Stimulated activated CD8-positive, alpha-beta memory T cell treated with anti-CD3 and anti-CD28 coated beads, Interleukin-7, amount 100 ng/mL, for 48 hours (primary cell): ENCODE measurements around the gene SLC35F1.
"Not testable (repeated sequence)": the region's sequence is repeated elsewhere in the genome, so short reads cannot be mapped to it uniquely, and the experiment has no call there.

ENCODE experiments used
- DNase-seq, 2 donors: peaks; one replicate each; pipeline ENCODE4 v3.0.0-alpha.2; 2020; ENCODE audit warnings: low read depth in 1 of 2; ENCODE audit errors: extremely low read depth in 1 of 2

The SLC35F1 gene

DNA sequence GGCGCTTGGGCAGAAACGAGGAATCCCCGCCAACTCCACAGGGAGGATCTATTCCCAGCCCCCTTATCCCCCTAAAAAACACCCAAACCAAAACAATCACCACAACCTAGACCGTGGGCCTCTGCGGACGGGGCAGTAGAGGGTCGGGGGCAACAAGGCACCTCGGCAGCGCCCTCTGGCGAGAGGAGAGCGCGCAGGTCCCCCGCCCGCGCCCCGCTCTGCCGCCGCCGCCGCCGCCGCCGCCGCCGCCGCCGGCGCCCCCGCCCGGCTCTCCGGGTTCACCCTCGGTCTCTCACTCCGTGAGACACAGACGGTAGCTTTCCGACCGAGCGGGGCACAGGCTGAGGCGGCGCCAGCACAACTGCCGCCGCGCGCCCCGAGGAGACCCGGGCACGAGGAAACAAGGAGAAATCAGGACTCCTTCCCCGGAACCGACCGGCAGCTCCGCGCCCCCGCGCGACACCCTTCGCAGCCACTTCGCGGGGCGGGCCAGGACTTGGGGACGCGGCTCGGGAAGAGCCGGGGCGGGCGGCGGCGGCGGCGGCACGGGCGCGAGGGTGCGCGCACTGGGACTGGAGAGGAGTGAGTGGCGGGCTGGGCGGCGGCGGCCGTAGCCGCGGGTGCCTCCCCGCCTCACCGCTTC lies at the start of gene SLC35F1:
Gene SLC35F1, plus strand, starts transcription at position 307 of the 643 bp plus-strand sequence.
- no peak for DNase-seq

DNA sequence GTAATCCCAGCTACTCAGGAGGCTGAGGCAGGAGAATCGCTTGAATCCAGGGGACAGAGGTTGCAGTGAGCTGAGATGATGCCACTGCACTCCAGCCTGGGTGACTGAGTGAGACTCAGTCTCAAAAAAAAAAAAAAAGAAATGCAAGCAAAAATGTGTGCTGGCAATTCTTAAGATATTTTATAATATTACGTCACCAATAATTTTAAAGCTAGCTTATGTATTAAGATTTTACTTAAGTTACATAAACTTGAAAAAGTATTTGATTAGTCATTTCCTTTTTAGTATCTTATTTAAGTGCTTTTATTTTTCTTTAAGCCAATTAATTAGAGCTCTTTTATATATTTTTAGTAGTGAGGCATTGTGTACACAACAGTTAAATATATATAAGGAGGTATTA lies 48.5 kb upstream of the SLC35F1 start:
- DNase-seq = not testable (repeated sequence)

DNA sequence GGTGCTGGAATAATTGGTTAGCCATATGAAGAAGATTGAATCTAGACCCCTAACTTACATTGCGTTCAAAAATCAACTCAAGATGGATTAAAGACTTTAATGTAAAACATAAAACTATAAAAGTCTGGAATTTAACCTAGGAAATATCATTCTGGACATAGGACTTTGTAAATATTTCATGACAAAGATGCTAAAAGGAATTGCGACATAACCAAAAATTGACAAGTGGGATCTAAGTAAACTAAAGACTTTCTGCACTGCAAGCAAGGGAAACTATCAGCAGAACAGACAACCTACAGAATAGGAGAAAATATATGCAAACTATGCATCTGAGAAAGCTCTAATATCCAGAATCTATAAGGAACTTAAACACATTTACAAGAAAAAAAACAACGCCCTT lies 45.5 kb upstream of the SLC35F1 start:
- no peak for DNase-seq

DNA sequence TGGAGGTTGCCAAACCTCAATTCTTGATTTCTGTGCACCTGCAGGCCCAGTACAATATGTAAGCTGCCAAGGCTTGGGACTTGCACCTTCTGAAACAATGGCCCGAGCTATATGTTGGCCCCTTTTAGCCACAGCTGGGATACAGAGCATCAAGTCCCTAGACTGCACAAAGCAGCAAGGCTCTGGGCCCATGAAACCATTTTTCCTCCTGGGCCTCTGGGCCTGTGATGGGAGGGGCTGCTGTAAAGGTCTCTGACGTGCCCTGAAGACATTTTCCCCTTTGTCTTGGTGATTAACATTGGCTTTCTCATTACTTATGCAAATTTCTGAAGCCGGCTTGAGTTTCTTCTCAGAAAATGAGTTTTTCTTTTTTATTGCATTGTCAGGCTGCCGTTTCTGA lies 40.5 kb upstream of the SLC35F1 start:
- DNase-seq = no peak

DNA sequence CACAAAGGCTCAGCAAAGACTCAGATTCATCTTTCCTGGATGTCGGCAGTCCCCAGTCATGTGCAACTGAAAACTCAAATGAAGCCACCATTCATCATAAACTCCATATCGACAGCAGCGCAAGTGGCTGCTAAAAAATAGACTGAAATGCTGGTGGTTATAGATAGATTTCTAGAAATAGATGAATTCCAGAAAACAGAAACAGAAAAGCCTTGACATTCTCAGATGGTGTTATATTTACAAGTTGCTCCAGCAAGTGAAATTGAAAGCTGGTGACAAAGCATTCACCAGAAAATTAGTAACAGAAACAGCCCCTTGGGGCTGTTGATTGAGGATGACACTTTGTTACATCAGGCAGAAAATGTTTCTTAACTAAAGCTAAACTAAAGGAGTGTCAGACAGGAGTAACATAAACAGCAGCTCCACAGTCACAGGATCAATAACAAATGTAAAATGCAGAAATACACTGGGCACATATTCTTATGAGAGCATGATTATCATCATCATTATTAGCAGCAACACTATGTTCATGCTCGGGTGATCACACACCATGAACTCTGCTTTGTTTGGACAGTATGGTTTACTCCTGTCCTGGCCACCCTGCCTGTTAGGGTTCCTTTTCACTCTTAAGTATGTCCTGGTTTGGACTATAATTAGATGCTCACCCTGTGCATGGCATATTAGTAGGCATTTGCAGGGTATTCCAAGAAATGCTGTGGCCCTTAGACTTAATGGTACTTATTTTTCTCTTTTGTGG lies 36.4 kb upstream of the SLC35F1 start:
- DNase-seq = no peak

DNA sequence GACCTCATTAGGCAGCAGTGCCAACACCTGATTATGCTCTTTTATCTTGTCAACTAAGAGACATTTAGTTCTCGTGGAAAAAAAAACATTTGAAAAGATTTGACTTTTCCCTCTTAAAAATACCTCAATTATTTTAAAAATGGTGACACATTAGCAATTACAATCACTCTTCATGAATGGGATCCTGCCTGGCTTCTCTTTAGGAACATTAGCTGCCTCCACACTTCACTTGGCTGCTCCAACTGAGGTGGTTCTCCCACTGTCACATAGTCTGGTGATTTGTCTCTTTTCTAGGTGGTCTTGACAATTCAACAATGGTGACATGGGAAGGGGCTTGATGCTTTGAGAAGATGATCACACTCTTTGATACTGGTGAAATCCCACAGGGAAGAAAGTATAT lies 26.2 kb upstream of the SLC35F1 start:
- no peak for DNase-seq

DNA sequence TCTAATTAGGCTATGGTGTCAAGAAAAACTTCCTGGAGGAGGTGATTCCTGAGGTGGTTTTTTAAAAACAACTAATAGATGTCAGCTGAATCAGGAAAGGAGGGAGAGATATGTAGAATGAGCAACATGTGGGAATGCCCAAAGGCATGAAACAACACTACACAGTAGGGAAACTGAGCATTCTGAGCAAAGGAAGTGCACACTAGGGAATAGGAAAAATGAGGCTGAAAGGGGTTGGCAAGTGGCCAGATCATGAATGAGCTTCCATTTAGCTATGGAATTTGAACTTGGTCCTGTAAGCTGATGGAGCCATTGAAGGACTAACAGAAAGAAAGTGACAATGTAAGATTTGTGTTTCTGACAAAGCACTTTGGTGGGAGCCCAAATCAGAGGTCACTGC lies 16.9 kb upstream of the SLC35F1 start:
- no peak for DNase-seq

DNA sequence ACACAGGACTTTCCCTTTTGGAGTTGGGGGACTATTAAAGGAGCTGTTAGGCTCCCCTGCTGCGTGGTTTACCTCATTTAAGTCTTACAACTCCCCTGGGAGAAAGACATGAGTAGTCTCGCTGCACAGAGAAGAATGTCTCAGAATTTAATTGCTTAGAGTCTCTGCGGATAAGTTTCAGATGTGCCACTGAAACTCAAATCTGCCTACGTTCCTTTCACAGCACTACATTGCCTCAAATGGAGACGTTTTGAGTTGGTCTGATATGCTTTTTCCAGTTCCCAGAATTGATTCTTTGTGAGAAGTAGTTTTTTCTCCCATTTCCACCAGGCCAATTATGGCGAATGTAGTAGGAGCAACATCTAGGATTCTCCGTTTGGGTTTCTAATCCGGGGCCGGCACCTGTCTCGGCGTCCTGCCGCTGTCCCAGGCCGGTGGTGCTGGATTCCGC lies 532 bp upstream of the SLC35F1 start:
- no peak for DNase-seq

DNA sequence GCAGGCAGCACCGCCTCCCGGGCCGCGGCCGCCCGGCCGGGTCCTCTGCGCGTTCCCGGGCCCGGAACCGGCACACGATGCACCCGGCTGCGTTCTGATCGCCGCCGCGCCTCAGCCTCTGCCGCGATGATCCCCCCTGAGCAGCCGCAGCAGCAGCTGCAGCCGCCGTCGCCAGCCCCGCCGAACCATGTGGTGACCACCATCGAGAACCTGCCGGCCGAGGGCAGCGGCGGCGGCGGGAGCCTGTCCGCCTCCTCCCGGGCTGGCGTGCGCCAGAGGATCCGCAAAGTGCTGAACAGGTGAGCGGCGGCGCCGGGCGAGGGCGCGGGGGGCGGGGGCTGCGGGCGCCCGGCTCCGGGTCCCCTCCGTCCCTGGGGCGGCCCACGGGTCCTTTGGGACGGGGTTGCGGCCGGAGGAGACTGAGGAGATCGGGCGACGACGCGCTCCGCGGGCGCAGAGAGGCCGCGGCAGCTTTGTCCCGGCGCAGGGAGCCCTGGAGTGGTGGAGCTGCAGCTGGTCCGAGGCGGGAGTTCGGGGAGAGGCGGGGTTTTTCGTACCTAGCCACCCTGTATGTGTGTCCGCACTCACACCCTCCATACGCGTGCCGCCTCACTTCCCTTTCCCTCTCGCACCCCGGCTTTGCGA lies 659 bp downstream of the SLC35F1 start:
- DNase-seq = no peak

DNA sequence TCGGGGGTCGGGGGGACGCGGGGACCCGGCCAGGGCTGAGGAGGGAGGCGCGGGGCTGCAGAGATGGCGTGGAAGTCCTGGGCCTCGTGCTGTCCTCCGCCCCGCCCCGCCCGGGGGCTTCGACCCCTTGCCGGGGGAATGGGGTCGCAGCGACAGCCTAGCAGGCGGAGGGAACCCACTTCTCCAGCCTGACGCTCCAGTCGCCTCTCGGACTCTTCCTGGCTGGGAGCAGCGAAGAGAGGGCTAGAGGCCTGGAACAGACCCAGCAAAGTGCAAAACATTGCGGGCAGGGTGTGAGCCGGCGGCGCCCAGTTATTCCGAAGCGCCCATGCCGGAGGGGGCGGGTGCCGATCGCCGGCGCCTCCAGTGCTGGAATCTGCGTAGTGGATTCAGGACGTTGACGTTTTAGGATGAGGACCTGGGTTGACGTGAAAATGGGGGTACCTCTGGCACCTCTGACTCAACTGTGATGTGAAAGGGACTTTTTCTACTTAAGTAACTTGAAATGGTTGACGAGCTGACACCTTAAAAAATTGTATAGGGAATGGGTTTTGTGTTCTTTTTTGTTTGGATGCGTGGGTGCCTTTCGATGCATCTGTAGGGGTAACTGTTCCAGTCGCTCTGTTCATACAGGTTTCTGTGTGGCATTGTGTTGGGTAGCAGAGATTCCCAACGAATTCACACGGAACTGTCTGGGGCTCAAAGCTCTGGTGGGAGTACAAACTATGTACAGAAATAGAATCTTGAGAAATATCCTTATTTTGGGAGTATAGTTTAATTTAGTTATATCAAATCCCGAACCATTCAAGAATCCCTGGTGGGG lies 1.4 kb downstream of the SLC35F1 start:
- no peak for DNase-seq

DNA sequence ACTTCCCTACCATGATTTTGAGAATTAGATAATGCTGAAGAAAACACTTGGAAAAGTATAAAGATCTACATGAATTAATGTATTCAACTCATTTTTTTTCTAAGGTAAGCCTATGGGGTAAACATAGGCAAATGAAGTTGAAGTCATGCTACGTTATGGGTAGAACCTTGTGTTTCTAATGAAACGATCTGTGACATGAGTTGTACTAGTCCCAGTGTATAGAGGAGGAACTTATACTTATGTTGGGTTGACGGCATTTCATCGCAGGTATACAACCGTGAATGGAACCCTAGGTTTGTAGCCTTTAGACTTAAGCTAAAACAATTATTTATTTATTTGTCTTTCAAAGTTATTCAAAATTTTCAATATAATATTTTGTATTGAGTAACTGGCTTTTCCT lies 2.6 kb downstream of the SLC35F1 start:
- no peak for DNase-seq

DNA sequence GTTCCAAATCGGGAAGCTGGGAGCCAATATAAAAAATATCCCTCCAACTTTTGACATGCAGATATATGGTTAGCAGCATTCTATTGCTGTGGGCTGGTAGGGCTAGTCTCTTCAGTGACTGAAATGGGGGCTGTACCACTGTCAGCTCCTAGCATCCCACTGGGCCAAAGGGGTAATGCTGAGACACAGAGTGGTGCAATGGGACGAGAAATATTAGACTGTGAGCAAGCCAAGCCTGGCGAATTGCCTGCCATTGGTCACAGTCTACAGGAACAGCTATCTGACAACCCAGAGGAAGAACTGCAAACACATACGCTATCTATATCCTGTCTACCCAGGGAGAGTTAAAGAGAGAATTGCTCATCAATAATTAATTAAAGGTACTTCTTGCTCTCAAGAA lies 3.5 kb downstream of the SLC35F1 start:
- no peak for DNase-seq

DNA sequence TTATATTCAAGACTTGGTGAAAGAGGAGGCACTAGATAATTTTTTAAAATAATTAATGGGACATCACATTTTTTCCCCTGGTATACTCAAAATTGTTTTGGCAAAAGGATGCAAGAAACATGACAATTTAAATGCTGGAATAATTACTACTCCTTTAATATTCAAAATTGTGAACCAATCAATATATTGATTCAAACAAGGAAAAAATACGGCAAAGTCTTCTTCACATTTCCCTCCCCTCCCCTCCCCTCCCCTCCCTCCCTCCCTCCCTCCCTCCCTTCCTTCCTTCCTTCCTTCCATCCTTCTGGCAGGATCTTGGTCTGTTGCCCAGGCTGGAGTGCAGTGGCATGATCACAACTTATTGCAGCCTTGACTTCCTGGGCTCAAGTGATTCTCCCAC lies 4.1 kb downstream of the SLC35F1 start:
- DNase-seq = no peak

DNA sequence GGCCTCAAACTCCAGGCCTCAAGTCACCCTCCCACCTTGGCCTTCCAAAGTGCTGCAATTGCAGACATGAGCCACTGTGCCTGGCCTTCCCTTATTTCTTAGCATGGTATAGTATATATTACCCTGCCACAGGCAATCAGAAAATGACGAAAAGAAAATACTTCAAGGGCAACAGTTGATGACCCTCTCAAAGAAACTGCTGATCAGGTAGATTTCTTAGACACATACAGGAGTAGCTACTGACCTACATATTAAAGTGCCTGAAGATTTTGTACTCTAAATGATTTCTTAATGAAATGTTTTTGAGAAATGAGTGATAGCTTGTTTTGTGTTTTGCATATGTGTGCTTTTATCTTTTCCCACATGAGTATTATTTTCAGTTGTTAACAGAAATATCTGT lies 4.6 kb downstream of the SLC35F1 start:
- no peak for DNase-seq

DNA sequence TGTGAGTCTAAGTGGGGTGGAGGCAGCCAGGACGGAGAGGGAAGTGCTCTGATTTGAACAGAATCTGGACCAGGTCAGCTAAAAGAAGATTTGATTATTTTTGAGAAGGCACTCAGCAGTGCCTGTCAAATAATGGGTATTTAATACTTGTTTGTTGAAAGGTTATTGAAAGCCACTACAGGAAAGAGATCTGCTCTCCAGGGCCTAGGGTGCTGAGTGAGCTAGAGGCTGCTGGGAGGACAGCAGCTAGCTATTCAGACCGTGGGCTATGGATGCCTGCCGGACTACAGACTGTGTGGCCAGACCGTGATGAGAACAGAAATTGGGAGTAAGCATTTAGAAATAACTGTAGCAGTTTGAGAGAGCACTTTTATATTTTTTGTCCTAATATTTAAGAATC lies 8.8 kb downstream of the SLC35F1 start:
- no peak for DNase-seq

DNA sequence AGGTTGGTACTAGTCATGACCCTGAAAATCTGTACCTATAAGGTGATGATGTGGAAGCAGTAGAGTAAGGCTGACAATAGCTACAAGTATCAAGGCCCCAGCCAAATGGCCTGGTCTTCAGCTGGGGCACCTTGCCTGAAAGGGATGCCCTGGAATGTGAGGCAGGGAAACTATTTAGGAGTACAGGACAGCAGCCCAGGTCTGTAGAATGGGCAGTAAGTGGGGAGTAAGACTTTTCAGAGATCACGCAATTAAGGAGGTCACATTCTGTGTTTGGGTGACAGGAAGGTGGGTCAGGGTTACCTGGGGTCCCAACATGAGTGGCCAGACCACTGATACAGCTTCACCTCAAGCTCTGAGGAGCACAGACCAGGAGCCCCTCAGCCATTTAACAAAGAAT lies 9.4 kb downstream of the SLC35F1 start:
- DNase-seq = no peak

DNA sequence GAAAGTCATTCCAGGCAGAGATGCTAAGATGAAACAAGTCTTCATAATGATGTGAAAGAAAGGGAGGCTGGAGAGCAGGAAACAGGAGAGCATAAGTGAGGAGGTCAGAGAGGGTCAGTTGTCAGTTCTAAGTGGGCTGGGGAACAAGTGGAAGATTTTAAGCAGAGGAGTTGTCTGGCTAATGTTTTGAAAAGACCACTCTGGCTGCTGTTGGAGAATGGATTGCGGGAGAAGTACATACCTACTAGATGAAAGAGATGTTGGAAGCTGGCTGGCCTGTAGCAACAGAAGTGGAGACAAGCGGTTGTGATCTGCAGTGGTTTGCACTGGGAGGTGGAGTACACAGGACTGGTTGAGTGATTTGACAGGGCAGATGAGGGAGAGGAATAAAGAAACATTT lies 10.1 kb downstream of the SLC35F1 start:
- DNase-seq = no peak

DNA sequence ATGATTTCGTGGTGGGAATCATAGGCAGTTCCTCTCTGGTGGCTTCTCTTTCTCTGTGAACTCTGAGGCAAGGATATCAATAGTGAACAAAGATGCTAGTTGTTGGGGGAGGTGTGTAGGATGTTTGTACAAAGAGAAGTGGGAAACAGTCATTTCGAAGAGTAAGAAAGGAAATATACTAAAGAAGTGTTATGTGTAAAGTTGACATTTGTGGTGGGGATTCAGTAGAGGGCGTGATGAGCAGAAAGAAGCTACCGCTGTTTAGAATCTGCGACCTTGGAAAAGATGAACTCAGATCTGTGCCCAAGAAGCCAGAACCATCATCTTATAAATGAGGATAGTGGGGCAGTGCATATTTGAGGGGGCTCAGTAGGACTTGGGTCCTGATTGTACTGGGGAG lies 11.4 kb downstream of the SLC35F1 start:
- no peak for DNase-seq

DNA sequence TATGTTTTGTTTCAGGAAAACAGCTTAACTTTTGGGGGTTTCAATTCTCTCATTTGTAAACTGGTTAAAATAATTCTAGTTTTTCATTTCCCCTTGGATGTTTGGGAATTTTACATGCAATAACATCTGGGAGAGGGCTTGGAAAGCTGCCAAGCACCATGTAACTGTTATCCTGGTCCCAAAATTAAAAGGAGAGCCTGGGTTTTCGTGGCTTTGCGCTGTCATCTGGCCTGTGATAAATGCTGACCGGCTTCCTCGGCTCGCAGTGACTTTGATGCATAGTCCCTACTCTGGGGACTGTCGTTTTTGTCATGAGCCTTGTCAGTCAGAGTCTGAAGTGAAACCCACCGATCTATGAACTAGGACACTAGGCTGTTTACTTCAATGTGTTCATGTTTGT lies 12.2 kb downstream of the SLC35F1 start:
- no peak for DNase-seq

DNA sequence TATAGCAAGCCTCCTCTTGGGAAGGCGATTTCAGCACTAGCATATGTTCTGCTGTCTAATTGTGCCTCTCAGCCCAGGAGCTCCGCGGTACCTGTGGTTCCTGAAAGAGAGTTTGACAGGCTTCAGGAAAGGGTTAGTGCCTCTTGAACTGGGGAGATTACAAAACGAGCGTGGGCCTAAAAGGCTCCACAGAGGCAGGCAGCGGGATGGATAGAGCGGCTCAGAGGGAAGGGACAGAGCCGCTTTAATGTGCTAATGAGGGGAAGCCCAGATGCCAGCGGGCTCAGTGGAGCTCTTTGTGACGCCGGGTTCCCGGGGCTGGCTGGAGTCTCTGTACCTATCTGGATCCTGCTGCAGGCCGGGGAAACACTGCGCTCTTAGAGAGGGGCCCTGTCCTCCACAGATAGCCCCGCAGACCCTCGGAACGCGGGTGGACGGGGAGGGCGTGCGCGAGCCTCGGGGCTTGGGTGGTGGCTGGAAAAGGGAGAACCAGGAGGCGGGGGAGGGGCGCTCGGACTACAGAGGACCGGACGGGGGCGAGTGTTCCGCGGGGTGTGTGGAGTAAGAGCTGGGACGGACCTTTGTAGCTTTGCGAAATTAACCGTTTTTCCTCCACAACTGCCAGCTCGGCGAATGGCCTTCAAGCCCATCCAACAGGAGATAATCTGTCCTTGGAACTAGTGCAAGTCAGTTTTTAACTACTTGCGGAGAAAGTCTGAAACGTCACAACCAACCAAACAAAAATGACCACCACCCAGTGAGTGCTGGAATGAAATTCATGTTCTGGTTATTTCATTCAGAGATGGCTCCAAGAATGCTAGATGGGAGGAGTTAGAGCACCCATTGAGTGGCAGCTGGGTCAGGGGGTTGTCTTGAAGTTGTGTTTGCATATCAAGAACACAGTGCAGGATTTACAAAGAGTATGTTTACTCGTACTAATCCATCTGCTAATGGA lies 13.0 kb downstream of the SLC35F1 start:
- no peak for DNase-seq
